Neural progenitor cell (in vitro differentiated cells): ENCODE data around the gene TAP2. TPM values are rescaled to one million over a fixed set of nuclear protein-coding genes. Genes with fewer than 3 reads are reported as not detected.

Source experiments
- DNase-seq: peaks from one replicate; pipeline ENCODE4 v3.0.0-alpha.2; 2016; ENCODE audit warnings: low spot score
- H2AFZ ChIP-seq: fragments of 200-600 bp; sonication (generic); replicated peaks from 2 replicates; pipeline ENCODE4 v1.6.1; 2016; ENCODE audit warnings: antibody characterized with exemption
- H3F3A ChIP-seq: fragments of 200-600 bp; sonication (generic); 2 replicates; pipeline ENCODE4 v1.6.1; 2016; ENCODE audit warnings: antibody characterized with exemption, low read depth
- H3K27ac ChIP-seq: fragments of 200-600 bp; sonication (generic); 2 replicates; pipeline ENCODE4 v1.5.1; 2016; ENCODE audit warnings: mild to moderate bottlenecking
- H3K27me3 ChIP-seq: fragments of 200-600 bp; sonication (generic); 2 replicates; pipeline ENCODE4 v1.6.1; 2016; ENCODE audit warnings: mild to moderate bottlenecking, moderate library complexity
- H3K36me3 ChIP-seq: fragments of 200-600 bp; sonication (generic); 2 replicates; pipeline ENCODE4 v1.5.1; 2016
- H3K4me1 ChIP-seq: fragments of 200-600 bp; sonication (generic); 2 replicates; pipeline ENCODE4 v1.6.1; 2016; ENCODE audit warnings: mixed run types
- H3K4me2 ChIP-seq: fragments of 200-600 bp; sonication (generic); 2 replicates; pipeline ENCODE4 v1.6.1; 2016
- H3K4me3 ChIP-seq: fragments of 200-600 bp; sonication (generic); 2 replicates; pipeline ENCODE4 v1.5.1; 2016
- H3K79me2 ChIP-seq: fragments of 200-600 bp; sonication (generic); 2 replicates; pipeline ENCODE4 v1.6.1; 2016; ENCODE audit warnings: low read depth
- H3K9ac ChIP-seq: fragments of 200-600 bp; sonication (generic); 2 replicates; pipeline ENCODE4 v1.6.1; 2016
- H3K9me3 ChIP-seq: fragments of 200-600 bp; sonication (generic); 2 replicates; pipeline ENCODE4 v1.5.1; 2016; ENCODE audit warnings: low read depth
- H4K20me1 ChIP-seq: fragments of 200-600 bp; sonication (generic); 2 replicates; pipeline ENCODE4 v1.6.1; 2016; ENCODE audit warnings: low read depth
- H3K27ac Mint-ChIP-seq: 3 replicates; pipeline ENCODE4 v1.8.0; 2021; ENCODE audit warnings: mixed read lengths
- H3K27me3 Mint-ChIP-seq: 2 replicates; pipeline ENCODE4 v1.8.0; 2022; ENCODE audit warnings: low read depth, mild to moderate bottlenecking, inconsistent platforms, moderate library complexity, mixed read lengths; ENCODE audit not compliant: insufficient read depth
- H3K36me3 Mint-ChIP-seq: 3 replicates; pipeline ENCODE4 v1.8.0; 2021; ENCODE audit warnings: mixed read lengths
- H3K4me1 Mint-ChIP-seq: 3 replicates; pipeline ENCODE4 v1.8.0; 2021; ENCODE audit warnings: mixed read lengths
- H3K4me3 Mint-ChIP-seq: 3 replicates; pipeline ENCODE4 v1.8.0; 2021; ENCODE audit warnings: mild to moderate bottlenecking, moderate library complexity, mixed read lengths
- H3K9me3 Mint-ChIP-seq: 3 replicates; pipeline ENCODE4 v1.8.0; 2020; ENCODE audit warnings: mixed read lengths
- CTCF ChIP-seq: fragments of 200-600 bp; sonication (generic); IDR thresholded peaks from 2 replicates; pipeline ENCODE4 v1.5.1; 2017; ENCODE audit warnings: antibody characterized with exemption, mild to moderate bottlenecking
- EZH2 ChIP-seq: fragments of 200-600 bp; sonication (generic); IDR thresholded peaks from 2 replicates; pipeline ENCODE4 v1.6.1; 2017; ENCODE audit warnings: antibody characterized with exemption, mild to moderate bottlenecking, moderate library complexity
- EZH2phosphoT487 ChIP-seq: fragments of 200-600 bp; sonication (generic); IDR thresholded peaks from 2 replicates; pipeline ENCODE4 v1.6.1; 2017; ENCODE audit warnings: antibody characterized with exemption
- total RNA-seq: library from RNA; depleted of rRNA; stranded (reverse); fragments of >200 nt; gene quantifications from 2 replicates; pipeline ENCODE4 v1.2.3, GENCODE V29; 2015; ENCODE audit warnings: low replicate concordance

Gene TAP2
- total RNA-seq, 1 donor from 2014 or later: 2.9 TPM

- H4K20me1 ChIP-seq: no peaks in the 10 kb centered on the region
- no peak overlapping the region for H3K4me2 ChIP-seq
- no peaks in the 10 kb centered on the region for H3K79me2 ChIP-seq
- Mint-ChIP-seq H3K27ac (no peak overlapping the region), H3K4me3 (no peak overlapping the region), H3K9me3 (no peaks in the 10 kb centered on the region), H3K4me1 (no peaks in the 10 kb centered on the region), H3K36me3 (no peaks in the 10 kb centered on the region), H3K27me3 (no peaks in the 10 kb centered on the region)
- H3K27me3 ChIP-seq: no peaks in the 10 kb centered on the region
- TF ChIP-seq EZH2 (no peak), CTCF (no peak), EZH2phosphoT487 (no peak)
- H3K4me3 ChIP-seq: no peak overlapping the region
- H3K4me1 ChIP-seq: no peaks in the 10 kb centered on the region
- H3F3A ChIP-seq: no peaks in the 10 kb centered on the region
- no peak overlapping the region for H3K9ac ChIP-seq
- H3K27ac ChIP-seq: no peak overlapping the region
- H2AFZ ChIP-seq: no peak overlapping the region
- no peak for DNase-seq
- H3K36me3 ChIP-seq: no peaks in the 10 kb centered on the region
- H3K9me3 ChIP-seq: no peaks in the 10 kb centered on the region
These were observed 8.5 kb downstream of the TAP2 start for GRCh38 chr6:32830017-32830416.

GRCh38 chr6:32829495-32829894 is 9.0 kb downstream of the TAP2 start:
- H3K27ac Mint-ChIP-seq: no peak overlapping the region
- no peaks in the 10 kb centered on the region for H3F3A ChIP-seq
- DNase-seq: no peak
- H3K36me3 Mint-ChIP-seq: no peaks in the 10 kb centered on the region
- H3K27me3 Mint-ChIP-seq: no peaks in the 10 kb centered on the region
- H3K27ac ChIP-seq: no peak overlapping the region
- H3K9me3 ChIP-seq: no peaks in the 10 kb centered on the region
- H3K9me3 Mint-ChIP-seq: no peaks in the 10 kb centered on the region
- no peak overlapping the region for H3K4me3 Mint-ChIP-seq
- no peaks in the 10 kb centered on the region for H3K36me3 ChIP-seq
- no peaks in the 10 kb centered on the region for H3K79me2 ChIP-seq
- H3K4me1 Mint-ChIP-seq: no peaks in the 10 kb centered on the region
- TF ChIP-seq CTCF (no peak), EZH2 (no peak), EZH2phosphoT487 (no peak)
- H3K4me3 ChIP-seq: no peak overlapping the region
- H2AFZ ChIP-seq: no peak overlapping the region
- H3K4me2 ChIP-seq: no peak overlapping the region
- H4K20me1 ChIP-seq: no peaks in the 10 kb centered on the region
- no peak overlapping the region for H3K9ac ChIP-seq
- no peaks in the 10 kb centered on the region for H3K27me3 ChIP-seq
- H3K4me1 ChIP-seq: no peaks in the 10 kb centered on the region

- no peak overlapping the region for H3K4me2 ChIP-seq
- Mint-ChIP-seq H3K9me3 (no peaks in the 10 kb centered on the region), H3K4me3 (no peak overlapping the region), H3K27ac (no peak overlapping the region), H3K27me3 (no peaks in the 10 kb centered on the region), H3K4me1 (no peaks in the 10 kb centered on the region), H3K36me3 (no peaks in the 10 kb centered on the region)
- no peak overlapping the region for H3K4me3 ChIP-seq
- H2AFZ ChIP-seq: no peak overlapping the region
- no peaks in the 10 kb centered on the region for H3K79me2 ChIP-seq
- H4K20me1 ChIP-seq: no peaks in the 10 kb centered on the region
- H3K36me3 ChIP-seq: no peaks in the 10 kb centered on the region
- H3K27ac ChIP-seq: no peak overlapping the region
- no peaks in the 10 kb centered on the region for H3F3A ChIP-seq
- TF ChIP-seq EZH2phosphoT487: no peak
- no peak for TF ChIP-seq CTCF
- no peak for TF ChIP-seq EZH2
- H3K9me3 ChIP-seq: no peaks in the 10 kb centered on the region
- H3K27me3 ChIP-seq: no peaks in the 10 kb centered on the region
- H3K4me1 ChIP-seq: no peaks in the 10 kb centered on the region
- no peak overlapping the region for H3K9ac ChIP-seq
- no peak for DNase-seq
These were observed 11.5 kb downstream of the TAP2 start for GRCh38 chr6:32827025-32827424.

- Histone ChIP-seq H3K27me3 (no peaks in the 10 kb centered on the region), H3K4me2 (no peak overlapping the region), H3K36me3 (no peaks in the 10 kb centered on the region), H3K9ac (no peak overlapping the region), H3F3A (no peaks in the 10 kb centered on the region), H2AFZ (no peak overlapping the region), H3K4me1 (no peaks in the 10 kb centered on the region), H3K27ac (no peak overlapping the region), H3K79me2 (no peaks in the 10 kb centered on the region), H4K20me1 (no peaks in the 10 kb centered on the region), H3K9me3 (no peaks in the 10 kb centered on the region), H3K4me3 (no peak overlapping the region)
- TF ChIP-seq EZH2phosphoT487 (no peak), CTCF (peak; percentile 61)
- no peaks in the 10 kb centered on the region for H3K4me1 Mint-ChIP-seq
- H3K27me3 Mint-ChIP-seq: no peaks in the 10 kb centered on the region
- H3K9me3 Mint-ChIP-seq: no peaks in the 10 kb centered on the region
- DNase-seq: peak; percentile 59
- H3K27ac Mint-ChIP-seq: no peak overlapping the region
- H3K4me3 Mint-ChIP-seq: no peak overlapping the region
- H3K36me3 Mint-ChIP-seq: no peaks in the 10 kb centered on the region
These were observed 12.6 kb downstream of the TAP2 start for GRCh38 chr6:32825966-32826365.
